ENCODE results near the gene RNF187.

Gene RNF187

GRCh38 chr1:228487336-228488124, at the start of gene RNF187:
Gene RNF187 (plus strand): TSS chr1:228487382.
- DNase-seq (ENCODE audit: extremely low read depth, low read depth): no peak
- TF ChIP-seq, protein P1, sequence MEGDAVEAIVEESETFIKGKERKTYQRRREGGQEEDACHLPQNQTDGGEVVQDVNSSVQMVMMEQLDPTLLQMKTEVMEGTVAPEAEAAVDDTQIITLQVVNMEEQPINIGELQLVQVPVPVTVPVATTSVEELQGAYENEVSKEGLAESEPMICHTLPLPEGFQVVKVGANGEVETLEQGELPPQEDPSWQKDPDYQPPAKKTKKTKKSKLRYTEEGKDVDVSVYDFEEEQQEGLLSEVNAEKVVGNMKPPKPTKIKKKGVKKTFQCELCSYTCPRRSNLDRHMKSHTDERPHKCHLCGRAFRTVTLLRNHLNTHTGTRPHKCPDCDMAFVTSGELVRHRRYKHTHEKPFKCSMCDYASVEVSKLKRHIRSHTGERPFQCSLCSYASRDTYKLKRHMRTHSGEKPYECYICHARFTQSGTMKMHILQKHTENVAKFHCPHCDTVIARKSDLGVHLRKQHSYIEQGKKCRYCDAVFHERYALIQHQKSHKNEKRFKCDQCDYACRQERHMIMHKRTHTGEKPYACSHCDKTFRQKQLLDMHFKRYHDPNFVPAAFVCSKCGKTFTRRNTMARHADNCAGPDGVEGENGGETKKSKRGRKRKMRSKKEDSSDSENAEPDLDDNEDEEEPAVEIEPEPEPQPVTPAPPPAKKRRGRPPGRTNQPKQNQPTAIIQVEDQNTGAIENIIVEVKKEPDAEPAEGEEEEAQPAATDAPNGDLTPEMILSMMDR (IDR thresholded peaks at IDR 0.05; ENCODE audit: low read depth, low read length, missing control alignments): no peak

DNA sequence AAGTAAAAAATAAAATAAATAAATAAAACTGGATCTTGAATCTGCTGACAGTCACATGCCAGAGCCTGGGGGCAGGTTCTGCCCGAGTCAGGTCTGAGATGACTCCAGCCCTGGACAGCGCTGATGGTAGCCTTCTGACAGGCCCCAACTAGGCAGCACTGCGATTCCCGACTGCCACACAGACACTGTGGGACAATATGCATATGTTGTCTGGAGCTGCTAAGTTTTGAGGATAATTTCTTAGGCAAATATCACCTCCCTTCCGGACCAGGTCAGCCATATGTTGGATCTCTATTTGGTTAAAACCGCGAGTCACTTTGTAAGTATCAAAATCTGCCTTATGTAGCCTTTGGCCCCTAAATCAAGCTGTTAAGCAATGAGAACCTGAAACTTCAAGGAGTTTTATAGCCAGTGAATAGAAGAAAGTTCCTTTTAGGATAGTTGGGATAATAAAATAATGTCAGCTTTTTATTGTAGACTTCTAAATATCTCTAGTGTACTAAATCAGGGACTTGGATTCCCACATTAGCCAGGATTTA, 49.7 kb upstream of the RNF187 start:
- DNase-seq (ENCODE audit: extremely low read depth, low read depth): no peak
- H3K4me3 ChIP-seq (replicated peaks; ENCODE audit: low read depth, low read length): no peak overlapping the region
- TF ChIP-seq, protein P1 (IDR thresholded peaks at IDR 0.05; ENCODE audit: low read depth, low read length, missing control alignments): no peak

More at GRCh38 chr1:228487336-228488124, at the start of gene RNF187:
- peak within 1 kb of the TSS; percentile 96 for H3K4me3 ChIP-seq (replicated peaks; ENCODE audit: low read depth, low read length)

DNA sequence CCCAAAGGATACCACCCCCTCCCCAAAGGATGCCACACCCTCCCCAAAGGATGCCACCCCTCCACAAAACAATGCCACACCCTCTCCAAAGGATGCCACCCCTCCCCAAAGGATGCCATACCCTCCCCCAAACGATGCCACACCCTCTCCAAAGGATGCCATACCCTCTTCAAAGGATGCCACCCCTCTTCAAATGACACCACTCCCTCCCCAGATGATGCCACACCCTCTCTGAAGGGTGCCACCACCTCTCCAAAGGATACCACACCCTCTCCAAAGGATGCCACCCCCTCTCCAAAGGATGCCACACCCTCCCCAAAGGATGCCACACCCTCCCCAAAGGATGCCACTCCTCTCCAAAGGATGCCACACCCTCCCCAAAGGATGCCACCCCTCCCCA, 48.9 kb upstream of the RNF187 start:
- no peak overlapping the region for H3K4me3 ChIP-seq (replicated peaks; ENCODE audit: low read depth, low read length)
- TF ChIP-seq, protein P1 (IDR thresholded peaks at IDR 0.05; ENCODE audit: low read depth, low read length, missing control alignments): no peak
- no peak for DNase-seq (ENCODE audit: extremely low read depth, low read depth)

DNA sequence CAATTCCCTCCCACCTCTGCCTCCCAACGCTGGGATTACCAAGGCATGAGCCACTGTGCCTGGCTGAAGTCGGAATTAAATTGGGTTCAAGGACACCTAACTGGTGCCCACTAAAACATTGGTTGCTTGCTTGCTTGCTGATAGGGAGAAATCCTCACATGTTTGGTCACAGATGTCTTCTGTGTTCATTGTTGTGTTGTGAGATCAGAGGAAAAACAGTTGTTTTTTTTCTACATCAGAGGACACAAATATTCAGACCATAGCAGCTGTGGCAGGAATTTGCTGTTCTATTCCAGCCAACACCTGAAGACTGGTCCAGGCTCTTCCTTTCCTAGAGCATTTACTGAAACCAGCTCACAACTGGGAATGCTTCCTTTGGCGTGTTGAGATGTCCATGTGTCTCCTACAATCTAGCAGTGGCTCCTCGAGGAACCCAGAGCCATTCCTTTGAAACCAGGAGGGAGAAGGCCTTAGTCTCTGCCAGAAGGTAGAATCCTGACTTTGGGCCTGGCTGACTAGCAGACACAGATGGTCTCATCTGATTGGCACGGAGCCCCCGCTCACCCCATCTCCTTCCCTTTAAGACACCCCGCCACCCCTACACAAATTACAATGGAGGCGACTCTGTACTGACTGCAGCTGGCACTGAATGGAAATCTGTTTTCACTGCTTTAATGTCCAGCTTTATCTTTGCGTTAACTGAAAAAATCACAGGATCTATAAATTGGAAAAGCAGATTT, 46.3 kb upstream of the RNF187 start:
- no peak overlapping the region for H3K4me3 ChIP-seq (replicated peaks; ENCODE audit: low read depth, low read length)
- DNase-seq (ENCODE audit: extremely low read depth, low read depth): no peak
- TF ChIP-seq, protein P1 (IDR thresholded peaks at IDR 0.05; ENCODE audit: low read depth, low read length, missing control alignments): no peak

- H3K4me3 ChIP-seq (replicated peaks; ENCODE audit: low read depth, low read length): no peak overlapping the region
- DNase-seq (ENCODE audit: extremely low read depth, low read depth): no peak
- TF ChIP-seq, protein P1 (IDR thresholded peaks at IDR 0.05; ENCODE audit: low read depth, low read length, missing control alignments): no peak
Observed at GRCh38 chr1:228443395-228443794, 43.8 kb upstream of the RNF187 start.

DNA sequence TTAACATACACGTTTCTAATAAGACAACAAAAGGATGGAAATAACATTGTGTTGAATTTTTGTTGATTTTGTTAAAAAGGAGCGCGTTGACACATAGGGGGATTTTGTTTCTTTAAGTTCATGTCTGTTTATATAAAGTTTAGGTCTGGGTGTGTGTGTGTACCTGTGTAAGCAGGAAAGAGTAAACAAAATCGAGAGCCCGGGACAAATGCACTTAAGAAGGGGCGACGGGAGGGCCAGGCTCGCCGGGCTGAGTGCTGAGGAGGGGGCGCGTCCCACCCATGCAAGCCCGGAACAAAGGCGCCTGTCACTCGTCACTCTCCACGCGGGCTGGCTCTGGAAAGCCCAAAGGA, 41.7 kb upstream of the RNF187 start:
- no peak for DNase-seq (ENCODE audit: extremely low read depth, low read depth)
- TF ChIP-seq, protein P1 (IDR thresholded peaks at IDR 0.05; ENCODE audit: low read depth, low read length, missing control alignments): no peak
- peak overlapping the region; percentile 34 for H3K4me3 ChIP-seq (replicated peaks; ENCODE audit: low read depth, low read length)
